Ectodermal cell (in vitro differentiated cells): ENCODE data around the gene CEACAM18.
"Not testable (repeated sequence)": the region's sequence is repeated elsewhere in the genome, so short reads cannot be mapped to it uniquely, and the experiment has no call there.

ENCODE experiments used
- H3K27ac ChIP-seq: 2 replicates; pipeline ENCODE4 v1.7.0; 2013; ENCODE audit warnings: mild to moderate bottlenecking, low read depth, low read length; ENCODE audit not compliant: insufficient read depth, poor library complexity, severe bottlenecking
- H3K27me3 ChIP-seq: 2 replicates; pipeline ENCODE4 v1.7.0; 2013; ENCODE audit warnings: mild to moderate bottlenecking, low read length; ENCODE audit not compliant: insufficient read depth, control insufficient read depth, poor library complexity, severe bottlenecking
- H3K36me3 ChIP-seq: one replicate; pipeline ENCODE4 v1.7.0; 2013; ENCODE audit warnings: low read length; ENCODE audit not compliant: control insufficient read depth, insufficient read depth
- H3K4me1 ChIP-seq: one replicate; pipeline ENCODE4 v1.7.0; 2013; ENCODE audit warnings: low read length; ENCODE audit not compliant: control insufficient read depth, insufficient read depth
- H3K4me3 ChIP-seq: 2 replicates; pipeline ENCODE4 v1.7.0; 2013; ENCODE audit warnings: low read depth, low read length, control low read depth; ENCODE audit not compliant: insufficient read depth
- H3K9me3 ChIP-seq: 2 replicates; pipeline ENCODE4 v1.7.0; 2013; ENCODE audit warnings: mild to moderate bottlenecking, low read length, moderate library complexity; ENCODE audit not compliant: control insufficient read depth
- WGBS, 2 experiments: methylation state at CpG; one replicate each; pipeline ENCODE4 v1.1.7; 2013; ENCODE audit warnings: missing lambda C conversion rate in 2 of 2; 5-methylcytosine and 5-hydroxymethylcytosine counted together

The CEACAM18 gene

GRCh38 chr19:51461723-51462161 is 16.6 kb upstream of the CEACAM18 start:
- Histone ChIP-seq H3K4me3 (no peak overlapping the region), H3K4me1 (no peaks in the 10 kb centered on the region), H3K27me3 (peaks cover 27% of the 10 kb centered on the region), H3K36me3 (no peaks in the 10 kb centered on the region), H3K9me3 (no peaks in the 10 kb centered on the region), H3K27ac (no peak overlapping the region)
- WGBS, 2 experiments: 85 to 86% methylated on average over 8 of the region's 8 CpGs

- Histone ChIP-seq H3K27me3 (peaks cover 32% of the 10 kb centered on the region), H3K27ac (no peak overlapping the region)
- 90% methylated on average over 7 of the region's 7 CpGs for whole genome bisulfite sequencing, 2 experiments
Measured at GRCh38 chr19:51462276-51462675, 16.1 kb upstream of the CEACAM18 start.

GRCh38 chr19:51462681-51463080 is 15.7 kb upstream of the CEACAM18 start:
- no peaks in the 10 kb centered on the region for H3K9me3 ChIP-seq
- no peaks in the 10 kb centered on the region for H3K36me3 ChIP-seq
- peaks cover 34% of the 10 kb centered on the region for H3K27me3 ChIP-seq
- no peaks in the 10 kb centered on the region for H3K4me1 ChIP-seq
- no peak overlapping the region for H3K27ac ChIP-seq
- 91 to 94% methylated on average over 10 of the region's 10 CpGs for WGBS, 2 experiments
- H3K4me3 ChIP-seq: no peak overlapping the region

More at GRCh38 chr19:51462276-51462675, 16.1 kb upstream of the CEACAM18 start:
- no peaks in the 10 kb centered on the region for H3K4me1 ChIP-seq
- no peaks in the 10 kb centered on the region for H3K36me3 ChIP-seq
- no peaks in the 10 kb centered on the region for H3K9me3 ChIP-seq
- no peak overlapping the region for H3K4me3 ChIP-seq

- H3K9me3 ChIP-seq, H3K4me1 ChIP-seq, H3K27ac ChIP-seq, H3K36me3 ChIP-seq, H3K4me3 ChIP-seq: not testable (repeated sequence)
- 55 to 57% methylated on average over 14 to 15 of the region's 33 CpGs for WGBS, 2 experiments
- peaks cover 39% of the 10 kb centered on the region for H3K27me3 ChIP-seq
Measured at GRCh38 chr19:51463976-51464581, 14.3 kb upstream of the CEACAM18 start.

- Histone ChIP-seq H3K27me3 (peaks cover 39% of the 10 kb centered on the region), H3K9me3 (no peaks in the 10 kb centered on the region)
- WGBS, 2 experiments: 74% methylated on average over 3 of the region's 3 CpGs
Measured at GRCh38 chr19:51466723-51467122, 11.6 kb upstream of the CEACAM18 start.

GRCh38 chr19:51467864-51468544 is 10.3 kb upstream of the CEACAM18 start:
- H3K36me3 ChIP-seq: no peaks in the 10 kb centered on the region
- H3K27ac ChIP-seq: no peak overlapping the region
- no peaks in the 10 kb centered on the region for H3K9me3 ChIP-seq
- WGBS, 2 experiments: 75% methylated on average over 4 of the region's 4 CpGs
- no peak overlapping the region for H3K4me3 ChIP-seq
- H3K27me3 ChIP-seq: peaks cover 48% of the 10 kb centered on the region
- H3K4me1 ChIP-seq: no peaks in the 10 kb centered on the region

More at GRCh38 chr19:51466723-51467122, 11.6 kb upstream of the CEACAM18 start:
- no peak overlapping the region for H3K27ac ChIP-seq
- H3K4me3 ChIP-seq: no peak overlapping the region
- no peaks in the 10 kb centered on the region for H3K4me1 ChIP-seq
- H3K36me3 ChIP-seq: no peaks in the 10 kb centered on the region

- Histone ChIP-seq H3K27me3 (peaks cover 48% of the 10 kb centered on the region), H3K36me3 (no peaks in the 10 kb centered on the region), H3K4me3 (no peak overlapping the region), H3K27ac (no peak overlapping the region), H3K9me3 (no peaks in the 10 kb centered on the region), H3K4me1 (no peaks in the 10 kb centered on the region)
- 77 to 90% methylated on average over 2 of the region's 2 CpGs for WGBS, 2 experiments
Measured at GRCh38 chr19:51468545-51468920, 9.8 kb upstream of the CEACAM18 start.

GRCh38 chr19:51469162-51469561 is 9.2 kb upstream of the CEACAM18 start:
- no peak overlapping the region for H3K27ac ChIP-seq
- no peaks in the 10 kb centered on the region for H3K9me3 ChIP-seq
- no peaks in the 10 kb centered on the region for H3K36me3 ChIP-seq
- H3K27me3 ChIP-seq: peaks cover 47% of the 10 kb centered on the region
- no peaks in the 10 kb centered on the region for H3K4me1 ChIP-seq
- H3K4me3 ChIP-seq: no peak overlapping the region
- WGBS, 2 experiments: 58 to 59% methylated on average over 4 of the region's 4 CpGs

GRCh38 chr19:51469629-51470028 is 8.7 kb upstream of the CEACAM18 start:
- 68 to 74% methylated on average over 1 of the region's 1 CpG for WGBS, 2 experiments

GRCh38 chr19:51470966-51471365 is 7.4 kb upstream of the CEACAM18 start:
- WGBS, 2 experiments: 87 to 91% methylated on average over 9 of the region's 9 CpGs

More at GRCh38 chr19:51469629-51470028, 8.7 kb upstream of the CEACAM18 start:
- H3K36me3 ChIP-seq: no peaks in the 10 kb centered on the region
- no peak overlapping the region for H3K27ac ChIP-seq
- no peak overlapping the region for H3K4me3 ChIP-seq
- H3K27me3 ChIP-seq: peaks cover 43% of the 10 kb centered on the region
- H3K4me1 ChIP-seq: no peaks in the 10 kb centered on the region
- H3K9me3 ChIP-seq: no peaks in the 10 kb centered on the region

More at GRCh38 chr19:51470966-51471365, 7.4 kb upstream of the CEACAM18 start:
- H3K9me3 ChIP-seq: no peaks in the 10 kb centered on the region
- H3K4me3 ChIP-seq: no peak overlapping the region
- no peak overlapping the region for H3K27ac ChIP-seq
- no peaks in the 10 kb centered on the region for H3K36me3 ChIP-seq
- no peaks in the 10 kb centered on the region for H3K4me1 ChIP-seq
- H3K27me3 ChIP-seq: peaks cover 29% of the 10 kb centered on the region
